GM18861 (cell line): ENCODE measurements around the gene L3MBTL4.

Source experiments
- ATAC-seq: cut with Tn5 transposase; IDR thresholded peaks from one replicate; pipeline ENCODE4 v1.9.1; 2021; ENCODE audit not compliant: unreplicated experiment

L3MBTL4 gene

DNA sequence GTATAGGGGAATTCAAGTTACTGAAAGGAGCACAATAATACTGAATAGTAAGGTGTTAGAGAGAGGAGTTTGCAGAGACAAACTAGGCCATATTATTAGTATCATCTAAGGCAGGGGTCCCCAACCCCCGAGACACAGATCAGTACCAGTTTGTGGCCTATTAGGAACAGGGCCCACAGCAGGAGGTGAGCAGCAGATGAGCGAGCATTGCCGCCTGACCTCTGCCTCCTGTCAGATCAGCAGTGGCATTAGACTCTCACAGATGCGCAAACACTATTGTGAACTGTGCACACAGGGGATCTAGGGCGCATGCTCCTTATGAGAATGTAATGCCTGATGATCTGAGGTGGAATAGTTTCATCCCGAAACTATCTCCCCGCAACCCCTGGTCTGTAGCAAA, 477.6 kb downstream of the L3MBTL4 start:
- no peak for ATAC-seq

DNA sequence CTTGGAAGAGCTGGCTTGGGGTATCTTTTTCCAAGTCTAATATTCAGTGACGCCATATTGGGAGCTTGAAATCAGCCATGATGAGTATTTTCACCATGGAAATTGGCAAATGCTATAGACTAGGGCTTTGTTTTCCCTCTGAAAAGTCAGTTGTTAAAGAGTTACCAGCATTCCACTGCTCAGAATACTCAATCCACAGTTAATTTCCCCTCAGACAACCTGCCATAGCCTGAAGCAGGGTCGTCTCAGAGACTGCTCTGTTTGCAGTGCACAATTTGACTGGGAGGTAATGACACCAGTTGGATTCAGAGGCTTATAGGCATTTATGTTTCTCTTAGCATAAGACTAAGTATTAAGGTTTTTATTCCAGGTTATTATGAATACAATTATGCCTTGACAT, 483.9 kb downstream of the L3MBTL4 start:
- no peak for ATAC-seq

DNA sequence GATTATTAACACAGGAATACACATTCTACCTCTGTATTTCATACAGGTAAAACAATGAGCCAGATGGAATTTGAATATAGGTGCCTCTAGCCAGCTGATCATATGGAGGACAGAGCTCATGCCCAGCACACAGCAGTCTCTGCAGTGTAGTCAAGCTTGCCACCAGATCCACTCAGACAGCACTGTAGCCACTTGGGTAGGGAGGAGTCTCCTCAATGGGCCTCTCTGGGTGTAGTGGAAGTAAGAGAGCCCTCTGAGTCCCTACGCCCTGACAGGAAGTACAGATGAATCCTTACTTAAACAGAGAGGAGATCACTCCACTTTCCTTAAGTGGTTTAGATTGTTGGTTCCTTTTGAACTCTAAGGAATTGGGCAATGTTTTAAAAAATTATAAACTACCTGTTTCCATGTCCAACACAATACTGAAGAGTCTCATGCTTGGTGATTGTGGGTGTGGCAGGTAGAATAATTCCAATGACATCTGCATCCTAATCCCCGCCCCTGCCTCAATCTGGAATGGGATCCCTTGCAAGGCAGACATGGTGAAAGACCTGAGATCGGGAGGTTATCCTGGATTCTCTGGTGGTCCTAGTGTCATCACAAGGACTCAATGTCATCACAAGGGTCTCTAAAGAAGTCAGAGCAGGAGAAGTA, 496.4 kb downstream of the L3MBTL4 start:
- ATAC-seq: no peak

DNA sequence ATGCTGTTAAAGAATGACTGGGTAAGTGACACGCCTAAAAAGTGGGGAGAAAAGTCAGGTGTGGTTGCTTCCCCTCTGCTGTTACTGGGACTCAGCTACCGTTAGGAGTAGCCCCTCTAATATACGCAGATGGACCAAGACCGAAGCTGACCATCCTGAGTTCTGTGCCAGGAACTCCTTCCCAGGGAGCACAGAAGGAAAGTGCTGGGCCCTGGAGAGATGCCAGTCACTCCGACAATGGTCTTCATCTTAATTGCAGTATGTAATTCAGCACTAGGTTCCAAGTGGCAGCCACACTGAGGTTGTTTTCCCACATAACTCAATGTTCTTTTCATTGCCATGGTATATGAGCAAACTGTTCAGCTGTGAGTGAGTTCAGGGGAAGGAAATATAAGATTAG, 499.8 kb downstream of the L3MBTL4 start:
- no peak for ATAC-seq

DNA sequence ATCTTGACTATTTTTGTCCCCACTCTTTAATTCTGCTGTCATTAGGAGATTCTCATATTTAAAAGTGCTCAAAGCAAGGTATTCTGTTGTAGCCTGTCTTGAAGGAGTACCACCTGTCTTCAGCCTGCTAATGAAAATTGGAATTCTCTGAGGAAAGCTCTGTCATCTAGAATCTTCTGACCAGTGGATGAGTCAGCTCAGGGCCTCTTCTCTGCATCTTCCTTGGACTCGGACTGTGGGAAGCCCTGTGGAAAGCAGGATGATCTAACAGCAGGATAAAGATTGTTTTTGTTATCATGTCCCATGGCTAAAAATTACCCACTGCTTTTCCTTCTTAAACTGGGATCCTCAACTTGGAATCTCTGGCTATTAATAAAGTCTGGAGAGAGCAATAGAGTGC, 500.7 kb downstream of the L3MBTL4 start:
- ATAC-seq: no peak

DNA sequence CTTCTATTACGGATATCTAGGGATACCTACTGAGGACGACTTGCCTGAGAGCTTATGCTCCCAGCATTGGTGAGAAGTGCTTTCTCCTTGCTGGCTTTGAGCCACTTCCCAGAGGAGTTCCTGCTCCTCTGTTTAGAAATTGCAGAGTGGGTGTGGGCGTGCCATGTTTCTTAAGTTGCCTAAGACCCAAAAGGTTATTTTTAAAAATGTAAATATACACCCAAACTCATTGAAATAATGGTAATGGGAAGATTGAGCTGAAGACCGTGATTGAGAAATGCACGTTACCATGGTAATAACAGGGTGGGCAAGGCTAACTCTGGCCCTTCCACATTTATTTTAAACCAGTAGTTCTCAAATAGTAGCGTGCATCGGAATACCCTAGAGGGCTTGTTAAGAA, 502.1 kb downstream of the L3MBTL4 start:
- ATAC-seq: no peak

DNA sequence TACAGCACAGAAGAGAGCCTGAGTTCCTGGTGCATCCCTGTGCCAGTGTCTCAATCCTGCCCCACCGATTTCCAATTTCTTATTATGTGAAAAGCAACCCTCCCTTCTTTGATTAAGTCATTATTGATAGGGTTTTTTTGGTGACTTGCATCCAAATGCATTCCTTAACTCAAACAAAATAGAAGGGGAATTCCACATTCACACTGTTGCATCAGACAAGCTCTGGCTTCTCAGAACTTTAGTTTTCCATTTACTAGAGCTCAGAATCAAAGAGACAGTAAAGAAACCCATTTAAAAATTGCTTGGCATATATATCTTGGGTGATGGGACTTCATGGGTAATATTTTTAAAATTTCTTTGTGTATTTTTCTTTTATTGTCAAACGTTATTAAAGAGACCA, 505.6 kb downstream of the L3MBTL4 start:
- no peak for ATAC-seq
